ENCODE results near the gene GDPD4.

Gene GDPD4

GRCh38 chr11:77244277-77245027, 57.0 kb downstream of the GDPD4 start:
- no peaks in the 10 kb centered on the region for H4K20me1 ChIP-seq (ENCODE audit: low read depth, low read length)
- no peak overlapping the region for H3K4me2 ChIP-seq (ENCODE audit: low read depth, low read length, poor library complexity, severe bottlenecking)
- no peaks in the 10 kb centered on the region for H3K9me2 ChIP-seq (replicated peaks; ENCODE audit: insufficient read depth, low read length)
- H2AFZ ChIP-seq (ENCODE audit: low read depth, low read length, severe bottlenecking): no peak overlapping the region
- H3F3A ChIP-seq (ENCODE audit: insufficient read depth): no peaks in the 10 kb centered on the region
- no peak overlapping the region for H3K9ac ChIP-seq (ENCODE audit: low read length)
- no peak overlapping the region for H3K4me3 ChIP-seq (ENCODE audit: insufficient read depth, low read length, poor library complexity, severe bottlenecking)
- no peak overlapping the region for H3K27ac ChIP-seq (ENCODE audit: low read depth, low read length)
- no peaks in the 10 kb centered on the region for H3K79me2 ChIP-seq (ENCODE audit: insufficient read depth, low read length)
- H3K9me3 ChIP-seq (ENCODE audit: insufficient read depth, low read length): 0 out of 2 replicates have a peak, but pooled peaks cover 5% of the 10 kb centered on the region
- TF ChIP-seq EZH2phosphoT487 (conservative IDR thresholded peaks at IDR 0.05; ENCODE audit: low read length): no peak
- TF ChIP-seq, protein P1, sequence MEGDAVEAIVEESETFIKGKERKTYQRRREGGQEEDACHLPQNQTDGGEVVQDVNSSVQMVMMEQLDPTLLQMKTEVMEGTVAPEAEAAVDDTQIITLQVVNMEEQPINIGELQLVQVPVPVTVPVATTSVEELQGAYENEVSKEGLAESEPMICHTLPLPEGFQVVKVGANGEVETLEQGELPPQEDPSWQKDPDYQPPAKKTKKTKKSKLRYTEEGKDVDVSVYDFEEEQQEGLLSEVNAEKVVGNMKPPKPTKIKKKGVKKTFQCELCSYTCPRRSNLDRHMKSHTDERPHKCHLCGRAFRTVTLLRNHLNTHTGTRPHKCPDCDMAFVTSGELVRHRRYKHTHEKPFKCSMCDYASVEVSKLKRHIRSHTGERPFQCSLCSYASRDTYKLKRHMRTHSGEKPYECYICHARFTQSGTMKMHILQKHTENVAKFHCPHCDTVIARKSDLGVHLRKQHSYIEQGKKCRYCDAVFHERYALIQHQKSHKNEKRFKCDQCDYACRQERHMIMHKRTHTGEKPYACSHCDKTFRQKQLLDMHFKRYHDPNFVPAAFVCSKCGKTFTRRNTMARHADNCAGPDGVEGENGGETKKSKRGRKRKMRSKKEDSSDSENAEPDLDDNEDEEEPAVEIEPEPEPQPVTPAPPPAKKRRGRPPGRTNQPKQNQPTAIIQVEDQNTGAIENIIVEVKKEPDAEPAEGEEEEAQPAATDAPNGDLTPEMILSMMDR (IDR thresholded peaks at IDR 0.05; ENCODE audit: insufficient read depth, low read length, poor library complexity, severe bottlenecking): no peak
- H3K36me3 ChIP-seq (ENCODE audit: low read length): no peaks in the 10 kb centered on the region
- H3K27me3 ChIP-seq (ENCODE audit: low read length): no peaks in the 10 kb centered on the region

- TF ChIP-seq, protein P1 (IDR thresholded peaks at IDR 0.05; ENCODE audit: insufficient read depth, low read length, poor library complexity, severe bottlenecking): no peak
- no peak for TF ChIP-seq EZH2phosphoT487 (conservative IDR thresholded peaks at IDR 0.05; ENCODE audit: low read length)
- H3K79me2 ChIP-seq (ENCODE audit: insufficient read depth, low read length): no peaks in the 10 kb centered on the region
- H3K9me3 ChIP-seq (ENCODE audit: insufficient read depth, low read length): 0 out of 2 replicates have a peak, but pooled peaks cover 5% of the 10 kb centered on the region
- no peak overlapping the region for H3K4me3 ChIP-seq (ENCODE audit: insufficient read depth, low read length, poor library complexity, severe bottlenecking)
- H3K4me2 ChIP-seq (ENCODE audit: low read depth, low read length, poor library complexity, severe bottlenecking): no peak overlapping the region
- H3K27ac ChIP-seq (ENCODE audit: low read depth, low read length): no peak overlapping the region
- no peaks in the 10 kb centered on the region for H4K20me1 ChIP-seq (ENCODE audit: low read depth, low read length)
- no peak overlapping the region for H3K9ac ChIP-seq (ENCODE audit: low read length)
- no peaks in the 10 kb centered on the region for H3K27me3 ChIP-seq (ENCODE audit: low read length)
- no peaks in the 10 kb centered on the region for H3F3A ChIP-seq (ENCODE audit: insufficient read depth)
- no peaks in the 10 kb centered on the region for H3K9me2 ChIP-seq (replicated peaks; ENCODE audit: insufficient read depth, low read length)
- H3K36me3 ChIP-seq (ENCODE audit: low read length): no peaks in the 10 kb centered on the region
- no peak overlapping the region for H2AFZ ChIP-seq (ENCODE audit: low read depth, low read length, severe bottlenecking)
Observed at GRCh38 chr11:77236901-77237300, 64.6 kb downstream of the GDPD4 start.

GRCh38 chr11:77233011-77233410, 68.5 kb downstream of the GDPD4 start:
- no peaks in the 10 kb centered on the region for H4K20me1 ChIP-seq (ENCODE audit: low read depth, low read length)
- no peak overlapping the region for H3K4me3 ChIP-seq (ENCODE audit: insufficient read depth, low read length, poor library complexity, severe bottlenecking)
- H3K36me3 ChIP-seq (ENCODE audit: low read length): no peaks in the 10 kb centered on the region
- H3K27ac ChIP-seq (ENCODE audit: low read depth, low read length): no peak overlapping the region
- H3K9me3 ChIP-seq (ENCODE audit: insufficient read depth, low read length): no peaks in the 10 kb centered on the region
- H3F3A ChIP-seq (ENCODE audit: insufficient read depth): no peaks in the 10 kb centered on the region
- no peaks in the 10 kb centered on the region for H3K27me3 ChIP-seq (ENCODE audit: low read length)
- no peaks in the 10 kb centered on the region for H3K9me2 ChIP-seq (replicated peaks; ENCODE audit: insufficient read depth, low read length)
- H3K9ac ChIP-seq (ENCODE audit: low read length): no peak overlapping the region
- TF ChIP-seq EZH2phosphoT487 (conservative IDR thresholded peaks at IDR 0.05; ENCODE audit: low read length): no peak
- TF ChIP-seq, protein P1 (IDR thresholded peaks at IDR 0.05; ENCODE audit: insufficient read depth, low read length, poor library complexity, severe bottlenecking): no peak
- H3K79me2 ChIP-seq (ENCODE audit: insufficient read depth, low read length): no peaks in the 10 kb centered on the region
- no peak overlapping the region for H2AFZ ChIP-seq (ENCODE audit: low read depth, low read length, severe bottlenecking)
- H3K4me2 ChIP-seq (ENCODE audit: low read depth, low read length, poor library complexity, severe bottlenecking): no peak overlapping the region

All from SU-DHL-6 (cell line).